Smooth muscle cell (in vitro differentiated cells): Measurements from ENCODE around the gene KRT74. TPM values are rescaled to one million over a fixed set of nuclear protein-coding genes. Genes with fewer than 3 reads are reported as not detected.

Experiments used
- DNase-seq: peaks from one replicate; lab custom pipeline; 2025; ENCODE audit not compliant: unreplicated experiment; lab: John Stamatoyannopoulos, UW
- H2AFZ ChIP-seq: fragments of 200-600 bp; sonication (generic); 2 replicates; pipeline ENCODE4 v1.6.0; 2016; ENCODE audit warnings: antibody characterized with exemption, low read depth, mild to moderate bottlenecking
- H3F3A ChIP-seq: fragments of 200-600 bp; sonication (generic); 2 replicates; pipeline ENCODE4 v1.6.0; 2017; ENCODE audit warnings: antibody characterized with exemption, low read depth
- H3K27ac ChIP-seq: fragments of 200-600 bp; sonication (generic); 2 replicates; pipeline ENCODE4 v1.5.1; 2016; ENCODE audit warnings: low read depth, mild to moderate bottlenecking
- H3K27me3 ChIP-seq: fragments of 200-600 bp; sonication (generic); 2 replicates; pipeline ENCODE4 v1.6.1; 2016; ENCODE audit warnings: low read depth, mild to moderate bottlenecking
- H3K36me3 ChIP-seq: fragments of 200-600 bp; sonication (generic); 2 replicates; pipeline ENCODE4 v1.5.1; 2016; ENCODE audit warnings: low read depth
- H3K4me1 ChIP-seq: fragments of 200-600 bp; sonication (generic); 2 replicates; pipeline ENCODE4 v1.5.1; 2016; ENCODE audit warnings: low read depth
- H3K4me2 ChIP-seq: fragments of 200-600 bp; sonication (generic); 2 replicates; pipeline ENCODE4 v1.6.0; 2016; ENCODE audit warnings: mild to moderate bottlenecking
- H3K4me3 ChIP-seq: fragments of 200-600 bp; sonication (generic); 2 replicates; pipeline ENCODE4 v1.5.1; 2016; ENCODE audit warnings: mild to moderate bottlenecking
- H3K79me2 ChIP-seq: fragments of 200-600 bp; sonication (generic); 2 replicates; pipeline ENCODE4 v1.6.0; 2016; ENCODE audit warnings: low read depth, mild to moderate bottlenecking
- H3K9ac ChIP-seq: fragments of 200-600 bp; sonication (generic); 2 replicates; pipeline ENCODE4 v1.6.0; 2016; ENCODE audit warnings: low read depth
- H3K9me3 ChIP-seq: fragments of 200-600 bp; sonication (generic); replicated peaks from 2 replicates; pipeline ENCODE4 v1.5.1; 2016; ENCODE audit warnings: low read depth
- H4K20me1 ChIP-seq: fragments of 200-600 bp; sonication (generic); 2 replicates; pipeline ENCODE4 v1.6.0; 2016; ENCODE audit warnings: low read depth
- WGBS: methylation state at CpG from one replicate; pipeline ENCODE4 v1.1.7; 2016; ENCODE audit warnings: low lambda C conversion rate; 5-methylcytosine and 5-hydroxymethylcytosine counted together
- polyA plus RNA-seq: library from polyadenylated mRNA; unstranded; fragments of >200 nt; fragmentation: Nextera tagmentation; extraction: Ambion mirVana; gene quantifications from 2 replicates; pipeline ENCODE4 v1.2.1, GENCODE V29; 2016
- total RNA-seq: library from RNA; depleted of rRNA; stranded (reverse); fragments of >200 nt; gene quantifications from 2 replicates; pipeline ENCODE4 v1.2.3, GENCODE V29; 2014
- TF ChIP-seq, protein P1 (sequence below): fragments of 200-600 bp; sonication (generic); IDR thresholded peaks from 2 replicates; pipeline ENCODE4 v1.5.1; 2017; ENCODE audit warnings: borderline replicate concordance, mild to moderate bottlenecking, antibody characterized with exemption; ENCODE audit not compliant: insufficient read depth, poor library complexity, severe bottlenecking

Gene KRT74
- total and polyA plus RNA-seq, 2 experiments from 2014 or later, result not detected

DNA sequence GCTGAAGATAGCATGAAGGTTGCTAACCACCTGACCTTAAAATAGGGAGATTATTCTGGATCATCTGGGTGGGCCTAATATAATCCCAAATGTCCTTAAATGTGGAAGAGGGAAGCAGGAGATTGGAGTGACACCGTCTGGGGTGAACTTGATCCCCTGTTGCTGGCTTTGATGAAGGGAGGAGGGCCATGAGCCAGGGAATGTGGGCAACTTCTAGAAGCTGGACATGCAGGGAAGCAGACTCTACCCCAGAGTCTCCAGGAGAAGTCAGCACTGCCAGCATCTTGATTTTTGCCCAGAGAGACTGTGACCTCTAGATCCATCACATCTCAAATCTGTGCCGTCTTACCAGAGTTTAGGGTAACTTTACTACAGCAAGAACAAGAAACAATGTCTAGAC lies 44.2 kb downstream of the KRT74 start:
- TF ChIP-seq, protein P1, sequence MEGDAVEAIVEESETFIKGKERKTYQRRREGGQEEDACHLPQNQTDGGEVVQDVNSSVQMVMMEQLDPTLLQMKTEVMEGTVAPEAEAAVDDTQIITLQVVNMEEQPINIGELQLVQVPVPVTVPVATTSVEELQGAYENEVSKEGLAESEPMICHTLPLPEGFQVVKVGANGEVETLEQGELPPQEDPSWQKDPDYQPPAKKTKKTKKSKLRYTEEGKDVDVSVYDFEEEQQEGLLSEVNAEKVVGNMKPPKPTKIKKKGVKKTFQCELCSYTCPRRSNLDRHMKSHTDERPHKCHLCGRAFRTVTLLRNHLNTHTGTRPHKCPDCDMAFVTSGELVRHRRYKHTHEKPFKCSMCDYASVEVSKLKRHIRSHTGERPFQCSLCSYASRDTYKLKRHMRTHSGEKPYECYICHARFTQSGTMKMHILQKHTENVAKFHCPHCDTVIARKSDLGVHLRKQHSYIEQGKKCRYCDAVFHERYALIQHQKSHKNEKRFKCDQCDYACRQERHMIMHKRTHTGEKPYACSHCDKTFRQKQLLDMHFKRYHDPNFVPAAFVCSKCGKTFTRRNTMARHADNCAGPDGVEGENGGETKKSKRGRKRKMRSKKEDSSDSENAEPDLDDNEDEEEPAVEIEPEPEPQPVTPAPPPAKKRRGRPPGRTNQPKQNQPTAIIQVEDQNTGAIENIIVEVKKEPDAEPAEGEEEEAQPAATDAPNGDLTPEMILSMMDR, result no peak
- no peak for DNase-seq
- Histone ChIP-seq H4K20me1 (no peaks in the 10 kb centered on the region), H3K4me1 (no peaks in the 10 kb centered on the region), H2AFZ (no peak overlapping the region), H3K9ac (no peak overlapping the region), H3K4me2 (no peak overlapping the region), H3K9me3 (no peaks in the 10 kb centered on the region), H3K36me3 (no peaks in the 10 kb centered on the region), H3K27ac (no peak overlapping the region), H3K79me2 (no peaks in the 10 kb centered on the region), H3F3A (no peaks in the 10 kb centered on the region), H3K4me3 (no peak overlapping the region), H3K27me3 (no peaks in the 10 kb centered on the region)
- WGBS, result 94% methylated on average over 2 of the region's 2 CpGs

DNA sequence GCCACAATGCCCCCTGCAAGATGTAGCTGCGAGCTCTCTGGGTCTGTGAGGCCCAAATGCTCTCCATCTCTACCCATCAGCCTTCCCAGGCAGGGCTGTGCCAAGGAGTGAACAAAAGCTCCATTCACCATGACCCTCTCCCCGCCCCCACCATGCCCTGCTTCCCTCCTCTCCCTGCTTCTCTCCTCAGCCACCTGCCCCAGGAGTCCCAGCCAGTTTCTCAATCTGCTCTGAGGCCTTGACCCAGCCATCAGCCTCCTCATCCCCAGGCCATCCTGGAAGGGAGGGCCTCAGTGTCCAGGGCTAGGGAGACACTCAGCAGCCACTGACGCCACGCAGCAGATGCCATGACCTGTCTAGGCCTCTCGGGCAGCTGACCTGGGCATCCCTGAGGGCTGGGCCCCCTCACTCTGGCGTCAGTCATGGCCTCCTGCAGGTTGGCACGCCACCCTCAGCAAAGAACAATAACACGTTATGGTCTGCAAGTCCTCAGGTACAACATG lies 45.0 kb downstream of the KRT74 start:
- Histone ChIP-seq H3K79me2 (no peaks in the 10 kb centered on the region), H3K9ac (no peak overlapping the region), H2AFZ (no peak overlapping the region), H3K4me1 (no peaks in the 10 kb centered on the region), H3F3A (no peaks in the 10 kb centered on the region), H3K9me3 (no peaks in the 10 kb centered on the region), H3K36me3 (no peaks in the 10 kb centered on the region), H3K27me3 (no peaks in the 10 kb centered on the region), H3K4me3 (no peak overlapping the region), H4K20me1 (no peaks in the 10 kb centered on the region), H3K4me2 (no peak overlapping the region), H3K27ac (no peak overlapping the region)
- no peak for DNase-seq
- TF ChIP-seq, protein P1, result no peak
- WGBS, result 94% methylated on average over 8 of the region's 8 CpGs

DNA sequence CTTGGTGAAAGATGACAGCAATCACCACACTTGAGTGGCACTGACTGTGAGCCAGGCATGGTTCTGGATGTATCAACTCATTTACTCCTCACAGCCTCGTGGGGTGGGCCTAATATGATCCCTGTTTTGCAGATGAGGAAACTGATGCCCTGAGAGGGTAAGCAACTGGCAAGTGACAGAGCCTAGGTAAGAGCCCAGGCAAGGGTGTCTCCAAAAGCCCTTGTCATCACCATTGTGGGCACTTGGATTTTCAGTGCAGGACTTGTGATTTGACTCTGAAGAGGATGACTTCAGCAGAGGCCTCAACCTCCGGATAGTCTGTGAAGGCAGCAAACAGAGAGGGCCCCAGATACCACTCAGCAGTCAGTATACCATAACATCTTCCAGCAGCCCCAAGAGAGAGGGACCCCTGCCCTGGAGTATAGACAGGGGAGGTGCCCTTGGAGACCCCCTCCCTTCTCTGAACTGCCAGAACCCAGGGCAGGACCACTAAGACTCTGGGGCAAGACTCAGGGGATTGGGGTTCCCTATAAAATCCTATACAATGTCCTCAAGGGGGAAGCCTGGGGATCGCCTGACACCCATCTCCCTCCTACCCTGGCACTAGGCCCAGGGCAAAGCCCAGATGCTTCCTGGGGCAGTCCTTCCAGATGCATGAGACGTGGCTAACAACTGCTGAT lies 46.4 kb downstream of the KRT74 start:
- H4K20me1 ChIP-seq, result no peaks in the 10 kb centered on the region
- H3K27ac ChIP-seq, result no peak overlapping the region
- 72% methylated on average over 4 of the region's 4 CpGs for WGBS
- no peak overlapping the region for H3K4me3 ChIP-seq
- H3K9me3 ChIP-seq, result no peaks in the 10 kb centered on the region
- no peaks in the 10 kb centered on the region for H3K36me3 ChIP-seq
- H3K4me2 ChIP-seq, result no peak overlapping the region
- H3K79me2 ChIP-seq, result no peaks in the 10 kb centered on the region
- no peak for DNase-seq
- H3K27me3 ChIP-seq, result no peaks in the 10 kb centered on the region
- no peaks in the 10 kb centered on the region for H3K4me1 ChIP-seq
- no peak overlapping the region for H3K9ac ChIP-seq
- no peak overlapping the region for H2AFZ ChIP-seq
- H3F3A ChIP-seq, result no peaks in the 10 kb centered on the region
- TF ChIP-seq, protein P1, result no peak

DNA sequence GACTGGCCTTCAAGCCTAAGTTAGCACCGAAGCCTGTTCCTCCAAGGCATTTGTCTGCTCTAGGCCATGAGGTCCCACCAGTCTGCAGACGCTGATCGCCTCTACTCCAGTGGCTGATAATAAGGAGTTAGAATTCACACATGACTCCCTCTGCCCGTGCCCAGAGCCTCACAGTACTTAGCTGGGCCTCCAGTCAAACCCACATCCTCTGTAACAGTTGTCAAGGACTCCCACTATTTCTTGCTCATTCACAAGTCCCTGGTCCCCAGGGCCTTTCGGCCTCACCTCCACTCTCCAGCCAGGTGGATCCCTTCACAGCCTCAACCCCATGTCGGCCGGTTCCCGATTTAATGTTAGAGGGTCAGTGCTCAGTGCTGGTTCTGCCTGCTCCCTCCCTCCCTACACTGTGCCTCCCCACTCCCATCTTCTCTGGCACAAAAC lies 47.1 kb downstream of the KRT74 start:
- Histone ChIP-seq H4K20me1 (no peaks in the 10 kb centered on the region), H3K4me2 (no peak overlapping the region), H3K9me3 (no peaks in the 10 kb centered on the region), H3K27me3 (no peaks in the 10 kb centered on the region), H3K27ac (no peak overlapping the region), H3K79me2 (no peaks in the 10 kb centered on the region), H2AFZ (no peak overlapping the region), H3K36me3 (no peaks in the 10 kb centered on the region), H3K9ac (no peak overlapping the region), H3F3A (no peaks in the 10 kb centered on the region), H3K4me1 (no peaks in the 10 kb centered on the region), H3K4me3 (no peak overlapping the region)
- TF ChIP-seq, protein P1, result no peak
- no peak for DNase-seq
- 84% methylated on average over 8 of the region's 8 CpGs for WGBS
